Prostate gland (tissue), 2 donors: ENCODE measurements around the gene CFAP45.

ENCODE experiments used
- CTCF ChIP-seq, 4 experiments: fragments of 200-600 bp in 2 of 4; fragments of 450-650 bp in 2 of 4; sonication (generic) in 2 of 4; IDR thresholded peaks; 1 replicate in 3 of 4; 2 replicates in 1 of 4; pipeline ENCODE4 v1.5.1; 2016 to 2019; ENCODE audit warnings: antibody characterized with exemption in 4 of 4, mild to moderate bottlenecking in 2 of 4, moderate library complexity in 2 of 4
- POLR2A ChIP-seq: fragments of 450-650 bp; IDR thresholded peaks from one replicate; pipeline ENCODE4 v1.6.1; 2016; ENCODE audit warnings: antibody characterized with exemption, mild to moderate bottlenecking
- POLR2AphosphoS5 ChIP-seq: sonication (generic); formaldehyde crosslinking; IDR thresholded peaks from one replicate; pipeline ENCODE4 v1.6.1; 2017; ENCODE audit warnings: antibody characterized with exemption

DNA sequence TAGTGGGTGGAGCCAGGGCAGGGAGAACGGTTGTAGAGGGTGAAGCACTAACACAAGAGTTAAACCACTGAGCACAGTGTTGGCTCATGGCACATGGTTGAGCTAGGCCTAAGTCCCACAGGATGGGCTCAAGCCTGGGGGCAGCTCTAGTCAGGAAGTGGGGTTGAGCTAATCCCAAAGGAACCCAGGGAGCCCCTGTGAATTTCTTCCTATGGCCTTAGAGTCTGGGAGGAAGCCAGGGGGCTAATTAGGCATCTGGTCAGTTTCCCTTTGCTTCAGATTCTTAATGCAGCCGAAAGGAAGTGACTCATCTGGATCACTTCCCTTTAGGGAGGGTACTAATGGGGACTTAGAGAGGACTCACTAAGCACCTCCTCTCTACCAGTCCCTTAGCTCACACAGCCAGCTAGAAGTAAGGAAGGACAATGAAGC, 10.1 kb downstream of the CFAP45 start:
- peak in 1 of 4 experiments; percentile 4 for TF ChIP-seq CTCF (IDR thresholded peaks at IDR 0.05)
- TF ChIP-seq POLR2AphosphoS5: no peak
- TF ChIP-seq POLR2A: no peak
